Subcutaneous adipose tissue (tissue), 4 donors: ENCODE results near the gene TKTL1. TPM values are rescaled to one million over a fixed set of nuclear protein-coding genes. Genes with fewer than 3 reads are reported as not detected.

Experiments used
- total RNA-seq, 4 donors: library from RNA; depleted of rRNA; stranded (reverse); fragments of >200 nt; gene quantifications; one replicate each; pipeline ENCODE4 v1.1.0, GENCODE V29; 2016
- TF ChIP-seq, protein P1 (sequence below): fragments of 450-650 bp; IDR thresholded peaks from one replicate; pipeline ENCODE4 v1.5.1; 2016; ENCODE audit warnings: low read depth, mild to moderate bottlenecking, control low read depth, antibody characterized with exemption, moderate library complexity

The TKTL1 gene
- total RNA-seq, 4 donors from 2014 or later = 0.34 to 0.66 TPM; not detected in 2

DNA sequence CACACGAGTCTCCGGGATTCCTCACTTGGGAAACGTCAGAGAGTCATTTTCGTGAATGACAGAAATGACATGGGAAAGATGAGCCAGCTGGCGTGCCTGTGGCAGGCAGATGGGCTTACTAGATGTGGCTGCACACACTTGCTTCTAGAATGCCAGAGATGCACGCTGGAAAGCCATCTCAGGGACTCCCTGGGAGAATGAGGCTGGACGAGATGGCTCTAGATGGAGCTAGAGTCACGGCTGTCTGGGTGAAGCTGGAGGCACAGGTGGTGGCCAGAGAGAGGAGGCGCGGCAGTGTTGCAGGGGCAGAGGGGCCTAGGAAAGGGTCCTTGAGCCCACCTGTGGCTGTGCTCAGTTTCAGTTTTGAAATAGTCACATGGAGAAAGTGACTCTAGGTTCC is 26.0 kb downstream of the TKTL1 start:
- TF ChIP-seq, protein P1, sequence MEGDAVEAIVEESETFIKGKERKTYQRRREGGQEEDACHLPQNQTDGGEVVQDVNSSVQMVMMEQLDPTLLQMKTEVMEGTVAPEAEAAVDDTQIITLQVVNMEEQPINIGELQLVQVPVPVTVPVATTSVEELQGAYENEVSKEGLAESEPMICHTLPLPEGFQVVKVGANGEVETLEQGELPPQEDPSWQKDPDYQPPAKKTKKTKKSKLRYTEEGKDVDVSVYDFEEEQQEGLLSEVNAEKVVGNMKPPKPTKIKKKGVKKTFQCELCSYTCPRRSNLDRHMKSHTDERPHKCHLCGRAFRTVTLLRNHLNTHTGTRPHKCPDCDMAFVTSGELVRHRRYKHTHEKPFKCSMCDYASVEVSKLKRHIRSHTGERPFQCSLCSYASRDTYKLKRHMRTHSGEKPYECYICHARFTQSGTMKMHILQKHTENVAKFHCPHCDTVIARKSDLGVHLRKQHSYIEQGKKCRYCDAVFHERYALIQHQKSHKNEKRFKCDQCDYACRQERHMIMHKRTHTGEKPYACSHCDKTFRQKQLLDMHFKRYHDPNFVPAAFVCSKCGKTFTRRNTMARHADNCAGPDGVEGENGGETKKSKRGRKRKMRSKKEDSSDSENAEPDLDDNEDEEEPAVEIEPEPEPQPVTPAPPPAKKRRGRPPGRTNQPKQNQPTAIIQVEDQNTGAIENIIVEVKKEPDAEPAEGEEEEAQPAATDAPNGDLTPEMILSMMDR = no peak

DNA sequence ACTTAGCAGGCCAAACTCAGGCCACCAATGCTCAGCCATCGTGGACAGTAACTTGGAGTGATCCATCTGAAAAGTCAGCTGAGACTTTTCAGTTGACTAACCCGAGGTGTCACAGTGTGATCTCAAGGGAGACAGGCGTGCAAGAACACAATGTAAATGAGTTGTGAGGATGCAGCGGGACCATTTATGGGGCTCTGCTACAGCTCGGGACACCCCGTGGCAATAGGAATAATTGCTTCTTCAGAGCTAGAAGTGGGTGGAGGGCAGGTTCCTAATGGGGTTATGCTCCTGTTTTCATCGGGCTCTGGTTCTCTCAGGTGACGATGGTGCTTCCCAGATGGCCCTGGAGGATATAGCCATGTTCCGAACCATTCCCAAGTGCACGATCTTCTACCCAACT is 27.3 kb downstream of the TKTL1 start:
- TF ChIP-seq, protein P1 = no peak

DNA sequence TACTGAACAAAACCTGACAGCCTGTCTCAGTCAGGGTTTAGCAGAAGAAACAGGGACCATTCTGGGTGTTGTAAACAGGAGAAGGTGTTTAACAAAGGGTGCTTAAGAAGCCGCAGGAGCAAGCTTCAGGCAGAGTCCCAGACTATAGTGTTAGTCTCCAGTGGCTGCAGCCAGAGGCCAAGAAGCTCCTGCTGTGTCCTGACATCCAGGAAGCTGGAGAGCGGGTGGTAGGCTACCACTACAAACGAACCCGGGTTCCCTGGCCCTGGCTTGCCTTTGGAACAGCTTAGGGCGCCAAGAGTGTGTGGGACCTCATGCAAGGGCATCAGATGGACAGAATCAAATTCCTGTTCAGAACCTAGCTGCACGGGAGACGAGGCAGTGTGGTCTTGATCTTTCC is 27.9 kb downstream of the TKTL1 start:
- TF ChIP-seq, protein P1 = no peak

DNA sequence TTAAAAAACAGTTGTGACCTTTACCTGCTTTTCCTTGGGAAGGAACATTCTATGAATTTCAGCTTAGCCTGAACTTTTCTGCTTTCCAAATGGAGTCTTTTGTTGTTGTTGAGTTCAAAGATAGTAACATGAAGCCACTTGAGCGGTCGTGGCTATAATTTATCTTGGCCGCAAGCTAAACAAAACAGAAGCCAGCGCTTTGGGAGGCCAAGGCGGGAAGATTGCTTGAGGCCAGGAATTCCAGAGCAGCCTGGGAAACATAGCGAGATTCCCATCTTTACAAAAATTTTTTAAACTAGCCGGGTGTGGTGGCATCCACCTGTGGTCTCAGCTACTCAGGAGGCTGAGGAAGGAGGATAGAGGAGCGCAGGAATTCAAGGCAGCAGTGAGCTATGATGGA is 29.9 kb downstream of the TKTL1 start:
- TF ChIP-seq, protein P1 = no peak

DNA sequence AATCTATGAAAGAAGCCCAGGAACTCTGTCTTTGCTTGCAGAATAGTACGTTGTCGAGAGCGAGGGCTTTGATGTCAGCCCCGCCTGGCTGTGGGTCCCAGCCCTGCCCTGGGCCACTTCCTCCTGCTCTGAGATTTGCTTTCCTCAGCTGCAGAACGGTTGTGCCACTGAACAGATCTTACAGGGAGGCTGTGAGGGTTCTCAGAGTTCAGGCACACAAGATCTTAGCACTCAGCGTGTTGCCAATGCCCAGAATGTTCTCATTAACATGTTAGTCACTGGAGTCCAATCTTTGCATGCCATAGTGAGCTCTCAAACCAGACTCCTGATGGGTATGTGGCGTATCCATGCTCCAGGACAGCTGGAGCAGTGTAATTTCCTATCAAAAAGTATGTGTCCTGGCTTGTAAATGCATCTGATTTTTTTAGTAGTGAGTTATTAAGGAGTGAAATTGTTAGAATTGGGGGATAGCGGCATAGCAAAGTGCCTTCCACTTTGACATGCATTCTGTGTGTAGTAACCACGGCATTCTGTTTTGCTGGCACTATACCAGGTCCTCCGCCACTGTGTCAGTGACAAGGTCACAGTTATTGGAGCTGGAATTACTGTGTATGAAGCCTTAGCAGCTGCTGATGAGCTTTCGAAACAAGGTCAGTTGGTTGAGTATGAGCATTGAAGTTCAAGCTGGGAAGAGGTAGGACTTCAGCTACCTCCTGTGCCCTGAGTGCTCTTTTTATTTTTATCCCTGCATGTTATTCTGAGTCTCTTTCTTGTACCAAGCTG is 31.6 kb downstream of the TKTL1 start:
- TF ChIP-seq, protein P1 = no peak

DNA sequence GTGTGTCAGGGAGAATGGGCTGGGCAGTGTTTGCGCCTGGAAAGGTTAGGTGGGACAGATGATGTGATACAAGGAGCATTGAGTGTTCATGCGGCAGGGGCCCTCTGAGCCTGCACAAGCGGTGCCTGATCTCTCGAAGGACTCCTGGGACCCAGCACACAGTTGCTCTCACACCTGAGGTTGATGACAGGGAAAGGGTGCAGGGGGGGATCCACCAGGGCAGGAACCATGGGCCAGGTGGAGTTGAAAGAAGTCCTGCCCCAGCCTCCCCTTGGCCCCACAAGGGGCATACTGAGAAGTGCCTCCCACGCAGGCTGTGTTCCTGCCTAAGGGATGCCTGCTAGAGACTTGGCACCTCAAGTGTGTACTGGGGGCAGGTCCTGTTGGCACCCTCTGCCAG is 33.1 kb downstream of the TKTL1 start:
- TF ChIP-seq, protein P1 = no peak

DNA sequence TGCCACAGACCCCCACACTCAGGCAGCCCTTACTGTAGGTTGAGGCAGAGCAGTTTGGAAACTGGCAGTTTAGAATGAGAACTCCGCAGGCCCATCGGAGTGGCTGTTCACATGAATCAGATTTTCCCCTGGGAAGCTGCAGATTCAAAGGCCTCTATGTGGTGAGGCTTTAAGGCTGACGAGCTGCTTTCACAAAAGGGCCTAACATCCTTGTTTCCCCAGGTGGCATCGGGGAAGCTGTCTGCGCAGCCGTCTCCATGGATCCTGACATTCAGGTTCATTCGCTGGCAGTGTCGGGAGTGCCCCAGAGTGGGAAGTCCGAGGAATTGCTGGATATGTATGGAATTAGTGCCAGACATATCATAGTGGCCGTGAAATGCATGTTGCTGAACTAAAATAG is 33.7 kb downstream of the TKTL1 start:
- TF ChIP-seq, protein P1 = no peak
